CD4-positive, alpha-beta memory T cell (primary cell): ENCODE data around the gene KIR3DL3. TPM values are rescaled to one million over a fixed set of nuclear protein-coding genes. Genes with fewer than 3 reads are reported as not detected.
"Not testable (repeated sequence)": the region's sequence is repeated elsewhere in the genome, so short reads cannot be mapped to it uniquely, and the experiment has no call there.

ENCODE experiments used
- CTCF ChIA-PET: fragments of 350-600 bp; sonication (Branson Sonifier 250); formaldehyde crosslinking; loops from one replicate; lab custom pipeline; 2021; ENCODE audit warnings: inconsistent platforms; ENCODE audit not compliant: partially characterized antibody; lab: Charles Lee
- POLR2A ChIA-PET: fragments of 350-600 bp; sonication (Branson Sonifier 250); formaldehyde crosslinking; loops from one replicate; lab custom pipeline; 2021; ENCODE audit not compliant: partially characterized antibody; lab: Charles Lee
- DNase-seq, 5 donors: peaks; one replicate each; pipeline versions ENCODE4 v3.0.0 to v3.0.0-alpha.2; 2020 to 2022; ENCODE audit warnings: mixed read lengths in 1 of 5
- H3K27ac ChIP-seq: one replicate; pipeline ENCODE4 v1.7.0; 2013; ENCODE audit warnings: low read depth, low read length
- H3K27me3 ChIP-seq: 2 replicates; pipeline ENCODE4 v1.7.0; 2013; ENCODE audit warnings: mild to moderate bottlenecking, low read length, moderate library complexity; ENCODE audit not compliant: insufficient read depth
- H3K36me3 ChIP-seq: 2 replicates; pipeline ENCODE4 v1.7.0; 2013; ENCODE audit warnings: mild to moderate bottlenecking, low read length, moderate library complexity; ENCODE audit not compliant: insufficient read depth
- H3K4me1 ChIP-seq: 2 replicates; pipeline ENCODE4 v1.7.0; 2013; ENCODE audit warnings: mild to moderate bottlenecking, low read length, moderate library complexity; ENCODE audit not compliant: insufficient read depth
- H3K4me3 ChIP-seq, 2 donors: one replicate each; pipeline ENCODE4 v1.7.0; 2013; ENCODE audit warnings: low read length in 2 of 2, mild to moderate bottlenecking in 1 of 2
- H3K9me3 ChIP-seq, 2 donors: one replicate each; pipeline ENCODE4 v1.7.0; 2013; ENCODE audit warnings: low read length in 2 of 2, control low read depth in 1 of 2; ENCODE audit not compliant: control insufficient read depth in 1 of 2
- H3K27ac Mint-ChIP-seq, 7 donors: one replicate each; pipeline ENCODE4 v1.8.0; 2020 to 2021; ENCODE audit warnings: mixed read lengths in 7 of 7, mild to moderate bottlenecking in 6 of 7, inconsistent platforms in 3 of 7, moderate library complexity in 3 of 7
- H3K27me3 Mint-ChIP-seq, 2 donors: one replicate each; pipeline ENCODE4 v1.8.0; 2020 to 2021; ENCODE audit warnings: mixed read lengths in 2 of 2
- H3K36me3 Mint-ChIP-seq, 2 donors: one replicate each; pipeline ENCODE4 v1.8.0; 2020 to 2021; ENCODE audit warnings: mixed read lengths in 2 of 2, inconsistent platforms in 1 of 2, mild to moderate bottlenecking in 1 of 2
- H3K4me1 Mint-ChIP-seq, 4 donors: one replicate each; pipeline ENCODE4 v1.8.0; 2020 to 2021; ENCODE audit warnings: mixed read lengths in 4 of 4, mild to moderate bottlenecking in 1 of 4
- H3K4me3 Mint-ChIP-seq, 8 donors: one replicate each; pipeline ENCODE4 v1.8.0; 2020 to 2021; ENCODE audit warnings: mixed read lengths in 8 of 8, mild to moderate bottlenecking in 7 of 8, moderate library complexity in 6 of 8, inconsistent platforms in 3 of 8
- H3K9me3 Mint-ChIP-seq, 8 donors: one replicate each; pipeline ENCODE4 v1.8.0; 2020 to 2021; ENCODE audit warnings: mixed read lengths in 8 of 8, mild to moderate bottlenecking in 5 of 8, inconsistent platforms in 3 of 8, moderate library complexity in 1 of 8
- intact Hi-C: fragments of 100-400 bp; cut with micrococcal nuclease; formaldehyde crosslinking; loops from one replicate; pipeline ENCODE4 v1.15.1; 2023
- polyA plus RNA-seq, 2 donors: library from polyadenylated mRNA; unstranded; fragments of 300-500 nt; fragmentation: Illumina TruSeq; gene quantifications; one replicate each; pipeline ENCODE4 v1.2.3, GENCODE V29; 2021
- total RNA-seq, 2 experiments: library from RNA; stranded (reverse); gene quantifications; one replicate each; pipeline ENCODE4 v1.2.3, GENCODE V29; 2021

KIR3DL3 gene
- total and polyA plus RNA-seq, 4 experiments from 2014 or later: not detected

DNA sequence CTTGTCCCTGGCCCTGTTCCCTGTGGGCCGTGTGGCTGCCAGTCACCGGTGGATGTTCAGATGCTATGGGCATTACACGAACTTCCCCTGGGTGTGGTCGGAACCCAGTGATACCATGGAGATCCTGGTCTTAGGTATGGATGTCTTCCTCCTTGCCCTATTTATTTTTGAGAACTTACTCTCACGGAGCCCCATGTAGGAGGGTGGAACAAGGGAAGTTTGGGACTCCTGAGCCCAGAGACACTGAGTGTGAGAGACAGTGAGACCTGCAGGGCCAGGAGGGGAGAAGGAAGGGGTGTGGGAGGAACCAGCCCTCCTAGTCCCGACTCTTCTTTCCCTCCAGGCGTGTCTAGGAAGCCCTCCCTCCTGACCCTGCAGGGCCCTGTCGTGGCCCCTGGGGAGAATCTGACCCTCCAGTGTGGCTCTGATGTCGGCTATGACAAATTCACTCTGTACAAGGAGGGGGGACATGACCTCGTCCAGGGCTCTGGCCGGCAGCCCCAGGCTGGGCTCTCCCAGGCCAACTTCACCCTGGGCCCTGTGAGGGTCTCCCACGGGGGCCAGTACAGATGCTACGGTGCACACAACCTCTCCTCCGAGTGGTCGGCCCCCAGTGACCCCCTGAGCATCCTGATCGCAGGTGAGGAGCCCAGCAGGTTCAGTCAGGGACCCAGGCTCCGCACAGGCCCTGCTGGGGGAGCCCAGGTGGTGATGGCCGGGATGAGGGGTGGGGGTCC is 14.9 kb upstream of the KIR3DL3 start:
- ChIA-PET POLR2A (no interaction called here), CTCF (no interaction called here)
- Mint-ChIP-seq H3K4me1 (peaks cover 0 to 6% (median 1%) of the 10 kb centered on the region in 4 donors), H3K9me3 (peaks cover 0 to 3% (median 0%) of the 10 kb centered on the region in 8 donors), H3K27me3 (peaks cover 2 to 5% of the 10 kb centered on the region in 2 donors), H3K27ac (no peak overlapping the region), H3K4me3 (no peak overlapping the region), H3K36me3 (no peaks in the 10 kb centered on the region)
- intact Hi-C loops: no loop called here
- Histone ChIP-seq H3K36me3 (no peaks in the 10 kb centered on the region), H3K27me3 (no peaks in the 10 kb centered on the region), H3K4me3 (no peak overlapping the region), H3K27ac (no peak overlapping the region), H3K9me3 (no peaks in the 10 kb centered on the region), H3K4me1 (peaks cover 6% of the 10 kb centered on the region)
- no peak for DNase-seq

DNA sequence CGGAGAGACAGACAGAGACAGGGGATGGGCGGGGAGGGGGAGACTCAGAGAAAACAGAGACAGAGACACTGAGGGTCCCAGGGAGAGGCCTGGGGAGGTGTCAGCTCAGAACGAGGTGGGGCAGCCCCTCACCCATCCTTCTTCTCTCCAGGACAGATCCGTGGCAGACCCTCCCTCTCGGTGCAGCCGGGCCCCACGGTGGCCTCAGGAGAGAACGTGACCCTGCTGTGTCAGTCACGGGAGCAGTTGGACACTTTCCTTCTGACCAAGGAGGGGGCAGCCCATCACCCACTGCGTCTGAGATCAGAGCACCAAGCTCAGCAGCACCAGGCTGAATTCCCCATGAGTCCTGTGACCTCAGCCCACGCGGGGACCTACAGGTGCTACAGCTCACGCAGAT is 14.3 kb upstream of the KIR3DL3 start:
- CTCF ChIA-PET, H3K9me3 ChIP-seq, H3K4me3 Mint-ChIP-seq, POLR2A ChIA-PET, H3K4me3 ChIP-seq, H3K4me1 Mint-ChIP-seq, H3K27ac ChIP-seq, H3K27ac Mint-ChIP-seq, DNase-seq, H3K4me1 ChIP-seq, H3K27me3 ChIP-seq, H3K36me3 ChIP-seq, H3K36me3 Mint-ChIP-seq, intact Hi-C loops, H3K9me3 Mint-ChIP-seq, H3K27me3 Mint-ChIP-seq: not testable (repeated sequence)

DNA sequence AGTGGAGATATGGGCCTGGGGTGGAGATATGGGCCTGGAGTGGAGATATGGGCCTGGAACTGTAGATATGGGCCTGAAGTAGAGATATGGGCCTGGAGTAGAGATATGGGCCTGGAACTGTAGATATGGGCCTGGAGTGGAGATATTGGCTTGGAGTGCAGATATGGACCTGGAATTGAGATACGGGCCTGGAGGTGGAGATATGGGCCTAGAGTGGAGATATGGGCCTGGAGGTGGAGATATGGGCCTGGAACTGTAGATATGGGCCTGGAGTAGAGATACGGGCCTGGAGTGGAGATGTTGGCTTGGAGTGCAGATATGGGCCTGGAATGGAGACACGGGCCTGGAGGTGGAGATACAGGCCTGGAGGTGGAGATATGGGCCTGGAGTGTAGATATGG is 402 bp downstream of the KIR3DL3 start:
- H3K9me3 ChIP-seq: peaks cover 0 to 9% of the 10 kb centered on the region in 2 donors
- no peak overlapping the region for H3K27ac ChIP-seq
- Mint-ChIP-seq H3K27ac (no peak overlapping the region), H3K4me3 (peak overlapping the region in 1 of 8 donors; percentile 13), H3K9me3 (peaks cover 5 to 48% (median 22%) of the 10 kb centered on the region in 8 donors), H3K4me1 (peaks cover 0 to 4% (median 0%) of the 10 kb centered on the region in 4 donors), H3K27me3 (peaks cover 5 to 6% of the 10 kb centered on the region in 2 donors), H3K36me3 (no peaks in the 10 kb centered on the region)
- no peaks in the 10 kb centered on the region for H3K27me3 ChIP-seq
- H3K4me1 ChIP-seq: no peaks in the 10 kb centered on the region
- intact Hi-C loops: no loop called here
- POLR2A ChIA-PET: no interaction called here
- no peaks in the 10 kb centered on the region for H3K36me3 ChIP-seq
- CTCF ChIA-PET: no interaction called here
- DNase-seq: no peak
- no peak overlapping the region for H3K4me3 ChIP-seq

DNA sequence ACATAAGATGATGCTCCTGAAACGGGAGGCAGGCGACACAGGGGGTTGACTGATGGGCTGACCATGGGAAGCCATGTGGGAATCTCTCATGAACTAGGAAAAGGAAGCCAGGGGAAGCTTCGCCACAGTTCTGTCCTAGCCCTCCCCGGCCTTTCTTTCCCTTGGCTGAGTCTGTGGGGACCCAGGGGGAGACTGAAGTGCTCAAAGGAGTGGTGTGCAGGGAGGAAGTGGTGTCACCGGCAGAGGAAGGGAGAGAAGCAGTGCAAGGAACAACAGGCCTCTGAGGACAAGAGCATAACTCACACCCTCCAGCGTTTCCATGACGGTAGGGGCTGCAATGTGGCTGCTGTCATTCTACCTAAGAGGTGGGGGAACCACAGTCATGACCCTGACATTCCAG is 1.1 kb downstream of the KIR3DL3 start:
- Mint-ChIP-seq H3K27me3 (peaks cover 5 to 6% of the 10 kb centered on the region in 2 donors), H3K4me3 (no peak overlapping the region), H3K9me3 (peaks cover 5 to 41% (median 20%) of the 10 kb centered on the region in 8 donors), H3K4me1 (peaks cover 0 to 4% (median 0%) of the 10 kb centered on the region in 4 donors), H3K27ac (no peak overlapping the region), H3K36me3 (no peaks in the 10 kb centered on the region)
- Histone ChIP-seq H3K27ac (no peak overlapping the region), H3K27me3 (no peaks in the 10 kb centered on the region), H3K9me3 (peaks cover 0 to 9% of the 10 kb centered on the region in 2 donors), H3K4me3 (no peak overlapping the region), H3K4me1 (no peaks in the 10 kb centered on the region), H3K36me3 (no peaks in the 10 kb centered on the region)
- POLR2A ChIA-PET: no interaction called here
- no peak for DNase-seq
- intact Hi-C loops: no loop called here
- CTCF ChIA-PET: no interaction called here

DNA sequence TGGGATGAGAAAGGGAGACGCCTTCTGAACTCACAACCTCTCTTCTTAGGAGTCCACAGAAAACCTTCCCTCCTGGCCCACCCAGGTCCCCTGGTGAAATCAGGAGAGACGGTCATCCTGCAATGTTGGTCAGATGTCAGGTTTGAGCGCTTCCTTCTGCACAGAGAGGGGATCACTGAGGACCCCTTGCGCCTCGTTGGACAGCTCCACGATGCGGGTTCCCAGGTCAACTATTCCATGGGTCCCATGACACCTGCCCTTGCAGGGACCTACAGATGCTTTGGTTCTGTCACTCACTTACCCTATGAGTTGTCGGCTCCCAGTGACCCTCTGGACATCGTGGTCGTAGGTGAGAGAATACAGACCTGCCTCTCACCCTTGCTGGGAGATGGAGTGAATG is 3.3 kb downstream of the KIR3DL3 start:
- Histone ChIP-seq H3K27me3 (no peaks in the 10 kb centered on the region), H3K9me3 (no peaks in the 10 kb centered on the region), H3K4me3 (no peak overlapping the region), H3K27ac (no peak overlapping the region), H3K36me3 (no peaks in the 10 kb centered on the region), H3K4me1 (no peaks in the 10 kb centered on the region)
- POLR2A ChIA-PET: no interaction called here
- H3K4me1 Mint-ChIP-seq: peaks cover 0 to 4% (median 0%) of the 10 kb centered on the region in 4 donors
- H3K9me3 Mint-ChIP-seq: peaks cover 2 to 24% (median 9%) of the 10 kb centered on the region in 8 donors
- no peak overlapping the region for H3K4me3 Mint-ChIP-seq
- H3K27ac Mint-ChIP-seq: no peak overlapping the region
- no peaks in the 10 kb centered on the region for H3K36me3 Mint-ChIP-seq
- H3K27me3 Mint-ChIP-seq: peaks cover 11% of the 10 kb centered on the region in 2 donors
- intact Hi-C loops: no loop called here
- CTCF ChIA-PET: no interaction called here
- DNase-seq: no peak

DNA sequence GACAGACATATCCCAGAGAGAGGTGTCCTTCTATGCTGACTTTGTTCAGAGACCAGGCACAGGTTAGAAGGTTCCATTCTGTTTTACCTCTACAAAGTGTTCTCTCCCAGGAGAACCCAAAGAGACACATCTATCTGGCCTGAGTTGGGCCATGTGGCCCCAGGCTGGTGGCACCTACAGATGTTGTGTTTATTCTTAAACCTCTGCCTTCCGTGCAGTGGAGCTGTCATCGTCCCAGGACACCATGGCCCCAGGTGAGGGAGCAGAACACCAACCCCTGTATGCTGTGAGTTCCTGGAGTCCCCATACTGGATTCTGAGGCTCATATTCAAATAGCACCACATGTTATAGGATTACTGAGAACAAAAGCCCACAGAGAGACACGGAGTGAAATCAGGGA is 3.9 kb downstream of the KIR3DL3 start:
- no peaks in the 10 kb centered on the region for H3K4me1 ChIP-seq
- H3K9me3 Mint-ChIP-seq: peaks cover 2 to 25% (median 9%) of the 10 kb centered on the region in 8 donors
- intact Hi-C loops: no loop called here
- no peak overlapping the region for H3K4me3 ChIP-seq
- no peaks in the 10 kb centered on the region for H3K36me3 ChIP-seq
- no peak overlapping the region for H3K4me3 Mint-ChIP-seq
- H3K27ac Mint-ChIP-seq: no peak overlapping the region
- no peaks in the 10 kb centered on the region for H3K27me3 ChIP-seq
- H3K9me3 ChIP-seq: no peaks in the 10 kb centered on the region
- H3K4me1 Mint-ChIP-seq: peaks cover 0 to 4% (median 0%) of the 10 kb centered on the region in 4 donors
- peaks cover 11 to 12% of the 10 kb centered on the region in 2 donors for H3K27me3 Mint-ChIP-seq
- CTCF ChIA-PET: no interaction called here
- no peaks in the 10 kb centered on the region for H3K36me3 Mint-ChIP-seq
- H3K27ac ChIP-seq: no peak overlapping the region
- POLR2A ChIA-PET: no interaction called here
- no peak for DNase-seq

DNA sequence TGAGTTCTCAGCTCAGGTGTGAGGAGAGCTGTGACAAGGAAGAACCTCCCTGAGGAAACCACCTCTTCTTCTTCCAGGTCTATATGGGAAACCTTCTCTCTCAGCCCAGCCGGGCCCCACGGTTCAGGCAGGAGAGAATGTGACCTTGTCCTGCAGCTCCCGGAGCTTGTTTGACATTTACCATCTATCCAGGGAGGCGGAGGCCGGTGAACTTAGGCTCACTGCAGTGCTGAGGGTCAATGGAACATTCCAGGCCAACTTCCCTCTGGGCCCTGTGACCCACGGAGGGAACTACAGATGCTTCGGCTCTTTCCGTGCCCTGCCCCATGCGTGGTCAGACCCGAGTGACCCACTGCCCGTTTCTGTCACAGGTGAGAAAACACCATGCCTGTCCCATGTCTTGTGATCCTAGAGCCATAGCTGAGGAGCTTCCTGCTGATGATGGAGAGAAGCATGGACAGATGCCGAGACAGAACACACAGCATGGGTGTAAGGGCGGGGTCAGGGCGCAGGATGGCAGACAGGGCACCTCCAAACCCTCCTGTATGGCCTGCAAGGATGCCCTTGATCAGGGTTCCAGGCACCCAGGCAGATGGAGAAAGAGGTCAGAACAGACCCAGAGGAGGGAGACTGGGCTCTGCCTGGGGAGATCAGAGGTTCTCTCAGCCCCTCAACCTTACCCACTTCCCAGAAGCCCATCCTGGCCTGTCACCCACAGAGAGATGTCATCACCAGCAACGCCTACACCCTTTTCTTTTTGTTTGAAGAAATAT is 5.4 kb downstream of the KIR3DL3 start:
- intact Hi-C loops: no loop called here

More for the DNA sequence above, 5.4 kb downstream of the KIR3DL3 start:
- H3K27ac Mint-ChIP-seq: no peak overlapping the region
- H3K9me3 Mint-ChIP-seq: peaks cover 2 to 26% (median 11%) of the 10 kb centered on the region in 8 donors
- POLR2A ChIA-PET: no interaction called here
- CTCF ChIA-PET: no interaction called here
- no peak overlapping the region for H3K4me3 Mint-ChIP-seq
- Histone ChIP-seq H3K27me3 (no peaks in the 10 kb centered on the region), H3K4me3 (no peak overlapping the region), H3K36me3 (no peaks in the 10 kb centered on the region), H3K4me1 (no peaks in the 10 kb centered on the region), H3K27ac (no peak overlapping the region), H3K9me3 (no peaks in the 10 kb centered on the region)
- H3K36me3 Mint-ChIP-seq: no peaks in the 10 kb centered on the region
- peaks cover 0 to 4% (median 0%) of the 10 kb centered on the region in 4 donors for H3K4me1 Mint-ChIP-seq
- H3K27me3 Mint-ChIP-seq: peaks cover 12% of the 10 kb centered on the region in 2 donors
- no peak for DNase-seq
